T-helper 22 cell (primary cell): ENCODE measurements around the gene ASB1.

Experiments
- DNase-seq: peaks from one replicate; pipeline ENCODE4 v3.0.0-alpha.2; 2020; ENCODE audit warnings: low read depth

ASB1 gene

DNA sequence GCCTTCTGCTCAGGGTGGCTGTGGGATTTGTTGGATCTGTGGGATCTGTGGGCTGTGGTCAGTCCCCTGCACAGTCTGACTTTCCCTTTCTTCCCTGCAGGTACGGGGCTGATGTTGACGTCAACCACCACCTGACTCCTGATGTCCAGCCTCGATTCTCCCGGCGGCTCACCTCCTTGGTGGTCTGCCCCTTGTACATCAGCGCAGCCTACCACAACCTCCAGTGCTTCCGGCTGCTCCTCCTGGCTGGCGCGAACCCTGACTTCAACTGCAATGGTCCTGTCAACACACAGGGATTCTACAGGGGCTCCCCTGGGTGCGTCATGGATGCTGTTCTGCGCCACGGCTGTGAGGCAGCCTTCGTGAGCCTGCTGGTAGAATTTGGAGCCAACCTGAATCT lies 17.5 kb downstream of the ASB1 start:
- no peak for DNase-seq

DNA sequence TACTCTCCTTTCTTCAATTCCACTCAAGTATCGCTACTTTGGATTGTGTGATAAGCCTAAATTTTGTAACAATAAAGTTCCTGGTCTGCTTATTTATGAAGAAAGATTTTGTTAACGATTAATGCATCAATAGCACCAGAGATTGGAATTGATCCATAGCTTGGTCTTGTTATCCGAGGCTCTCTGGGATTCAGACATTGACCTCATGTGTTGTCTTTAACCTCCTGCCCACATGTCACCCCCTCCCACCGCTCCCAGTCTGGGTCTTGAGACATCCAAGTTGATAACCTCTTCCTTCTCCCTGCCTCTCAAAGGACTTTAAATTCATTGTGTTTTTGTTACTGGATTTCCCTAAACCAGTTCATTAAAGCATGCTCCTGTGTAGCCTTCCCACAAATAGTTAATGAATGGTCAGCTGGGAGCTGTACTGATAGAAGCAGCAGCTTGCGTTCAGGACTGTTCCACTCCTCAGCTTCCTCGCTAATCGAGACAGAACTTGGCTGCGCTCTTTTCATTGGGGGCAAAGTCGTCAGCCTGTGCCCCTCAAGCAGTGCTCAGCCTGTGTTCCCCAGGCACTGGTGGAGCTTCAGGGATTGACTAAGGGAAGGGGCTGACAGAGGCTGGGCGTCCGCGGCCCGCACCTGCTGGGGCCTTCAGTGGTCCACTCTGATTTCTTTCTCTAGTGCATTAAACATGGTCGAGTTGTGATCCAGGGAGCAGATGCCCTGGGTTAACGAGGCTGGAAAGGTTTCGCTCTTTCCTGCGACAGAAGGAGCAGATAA lies 18.9 kb downstream of the ASB1 start:
- no peak for DNase-seq

- no peak for DNase-seq
Measured at GRCh38 chr2:238446371-238446770, 19.6 kb downstream of the ASB1 start.

DNA sequence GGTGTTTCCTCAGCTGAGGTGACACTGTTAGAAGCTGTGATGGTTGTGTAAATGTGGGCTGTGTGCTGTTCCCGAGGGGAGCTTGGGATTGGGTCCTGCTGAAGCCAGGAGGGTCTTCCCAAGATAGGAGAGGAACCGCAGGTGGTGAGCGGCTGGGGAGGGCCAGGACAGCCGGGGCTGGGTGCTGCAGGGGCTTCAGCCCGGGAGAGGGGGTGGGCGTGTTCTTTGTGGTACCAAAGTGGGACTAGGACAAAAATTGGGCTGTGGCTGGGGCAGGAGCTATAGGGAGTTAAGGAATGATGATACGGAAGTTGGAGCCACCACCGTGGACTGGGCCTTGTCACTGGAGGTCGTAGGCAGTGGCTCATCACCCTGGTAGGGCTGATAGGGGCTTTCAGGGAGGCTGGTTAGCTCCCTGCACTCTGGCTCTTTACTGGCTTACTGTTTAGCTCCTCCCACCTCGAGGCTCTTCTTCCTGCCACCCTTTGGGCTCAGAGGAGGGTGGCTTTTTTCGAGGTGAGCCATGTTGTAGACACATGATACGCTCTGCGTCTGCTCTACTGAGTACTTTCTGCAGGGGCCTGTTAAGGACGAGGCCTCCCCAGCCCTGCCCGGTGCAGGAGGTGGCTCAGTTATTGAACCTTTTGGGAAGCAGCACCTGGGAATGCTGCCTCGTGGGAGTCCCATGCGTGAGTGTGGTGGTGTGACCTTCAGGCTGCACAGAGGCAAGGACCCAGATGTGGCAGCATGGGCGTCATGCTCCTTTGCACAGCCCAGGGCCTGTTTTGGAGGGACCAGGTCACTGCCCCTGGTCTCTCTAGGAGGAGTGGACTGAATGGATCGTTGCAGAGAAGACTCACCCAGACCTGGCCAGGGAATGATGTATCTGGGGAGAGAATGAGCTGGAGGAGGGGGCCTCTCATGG lies 21.6 kb downstream of the ASB1 start:
- DNase-seq: no peak

DNA sequence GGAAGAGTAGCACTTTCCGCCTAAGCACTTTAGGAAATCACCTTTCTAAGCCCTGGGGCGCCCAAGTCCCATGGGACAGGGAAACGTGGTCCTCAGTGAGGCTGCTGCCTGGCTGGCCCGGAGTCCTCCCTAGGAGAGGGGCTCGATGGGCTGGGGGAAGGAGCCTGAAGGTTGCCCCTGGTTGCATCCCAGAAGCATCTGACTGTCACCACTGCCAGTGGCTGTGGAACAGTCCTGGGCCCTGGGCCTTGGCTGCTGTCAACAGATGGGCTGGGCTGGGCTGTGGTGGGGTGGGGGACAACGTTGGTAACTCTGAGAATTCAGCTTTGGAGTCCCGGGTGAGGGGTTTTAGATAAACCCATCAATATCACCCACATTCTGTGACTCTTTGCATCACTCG lies 22.5 kb downstream of the ASB1 start:
- DNase-seq: no peak

DNA sequence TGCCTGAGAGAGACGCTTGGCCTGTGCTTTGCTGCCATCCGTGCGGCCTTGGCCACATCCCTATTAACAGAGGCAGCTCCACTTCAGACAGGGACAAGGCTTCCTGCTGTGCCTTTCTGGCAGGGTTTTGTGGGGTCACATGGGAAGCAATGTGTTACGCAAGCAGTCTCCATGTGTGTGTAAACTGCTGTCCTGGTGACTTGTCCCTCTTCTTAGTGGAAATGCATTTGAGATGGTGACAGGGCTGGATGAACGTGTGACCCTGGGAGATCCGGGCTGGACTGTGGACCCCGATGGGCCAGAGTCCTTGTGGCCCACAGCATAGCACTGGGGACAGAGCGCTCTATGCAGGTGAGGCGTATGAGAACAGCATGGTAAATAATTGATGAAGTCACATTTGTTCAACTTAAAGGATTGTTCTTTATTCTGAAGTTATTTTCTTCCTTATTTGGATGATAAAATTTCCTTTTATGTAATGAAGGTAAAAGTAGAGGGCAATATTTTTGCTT lies 23.2 kb downstream of the ASB1 start:
- no peak for DNase-seq

- no peak for DNase-seq
Measured at GRCh38 chr2:238450440-238450861, 23.7 kb downstream of the ASB1 start.

DNA sequence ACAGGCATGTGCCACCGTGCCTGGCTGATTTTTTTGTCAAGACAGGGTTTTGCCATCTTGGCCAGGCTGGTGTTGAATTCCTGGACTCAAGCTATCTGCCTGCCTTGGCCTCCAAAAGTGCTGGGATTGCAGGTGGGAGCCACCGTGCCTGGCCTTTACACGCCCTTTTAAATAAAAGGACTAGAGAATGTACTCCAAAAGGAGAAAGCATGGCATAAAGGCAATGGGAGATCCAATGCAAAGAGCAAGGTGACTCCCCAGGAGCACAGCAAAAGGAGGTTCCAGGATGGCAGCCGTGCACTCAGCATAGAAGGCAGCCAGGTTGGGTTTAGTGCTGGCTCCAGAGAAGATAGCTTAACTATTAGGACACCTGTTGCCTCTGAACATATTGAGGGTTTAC lies 27.1 kb downstream of the ASB1 start:
- no peak for DNase-seq

GRCh38 chr2:238456449-238456848 lies 29.7 kb downstream of the ASB1 start:
- DNase-seq: no peak

GRCh38 chr2:238456970-238457926 lies 30.5 kb downstream of the ASB1 start:
- no peak for DNase-seq

DNA sequence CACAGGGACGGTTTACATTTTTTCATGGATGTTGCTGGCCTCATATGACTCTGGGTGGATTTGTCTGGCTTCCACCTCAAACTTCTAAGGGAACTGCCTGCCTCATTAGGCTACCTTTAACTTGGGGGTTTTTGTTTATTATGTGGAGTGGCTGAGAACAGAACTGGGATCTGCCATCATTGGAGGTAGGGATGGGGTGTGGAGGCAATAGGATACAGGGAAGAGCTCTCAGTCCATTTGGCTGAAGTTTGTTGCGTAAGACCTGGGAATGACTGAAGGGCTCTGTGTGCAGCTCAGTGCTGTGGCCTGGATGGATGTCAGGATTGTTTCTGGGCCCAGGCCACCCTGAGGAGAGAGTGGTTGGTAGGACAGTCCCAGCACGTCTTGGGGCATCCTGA lies 31.2 kb downstream of the ASB1 start:
- no peak for DNase-seq

DNA sequence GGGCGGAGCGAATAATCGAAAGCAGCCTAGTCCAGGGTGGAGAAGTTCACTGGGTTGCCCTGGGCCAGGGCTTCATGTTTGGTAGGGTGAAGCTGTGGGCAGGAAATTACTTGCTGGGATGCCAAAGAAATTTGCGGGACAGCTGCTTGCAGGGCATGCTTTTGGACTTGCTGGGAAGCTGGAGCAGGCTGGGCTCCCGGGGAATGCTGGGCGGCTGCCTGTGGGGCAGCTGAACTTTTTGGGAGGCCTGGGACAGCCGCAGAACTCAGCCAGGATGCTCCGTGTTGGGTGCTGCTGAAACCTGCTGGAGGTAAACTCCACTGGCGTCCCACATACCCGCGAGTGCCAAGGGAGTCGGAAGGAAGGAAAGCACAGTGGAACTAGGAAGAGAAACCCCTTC lies 31.9 kb downstream of the ASB1 start:
- no peak for DNase-seq

DNA sequence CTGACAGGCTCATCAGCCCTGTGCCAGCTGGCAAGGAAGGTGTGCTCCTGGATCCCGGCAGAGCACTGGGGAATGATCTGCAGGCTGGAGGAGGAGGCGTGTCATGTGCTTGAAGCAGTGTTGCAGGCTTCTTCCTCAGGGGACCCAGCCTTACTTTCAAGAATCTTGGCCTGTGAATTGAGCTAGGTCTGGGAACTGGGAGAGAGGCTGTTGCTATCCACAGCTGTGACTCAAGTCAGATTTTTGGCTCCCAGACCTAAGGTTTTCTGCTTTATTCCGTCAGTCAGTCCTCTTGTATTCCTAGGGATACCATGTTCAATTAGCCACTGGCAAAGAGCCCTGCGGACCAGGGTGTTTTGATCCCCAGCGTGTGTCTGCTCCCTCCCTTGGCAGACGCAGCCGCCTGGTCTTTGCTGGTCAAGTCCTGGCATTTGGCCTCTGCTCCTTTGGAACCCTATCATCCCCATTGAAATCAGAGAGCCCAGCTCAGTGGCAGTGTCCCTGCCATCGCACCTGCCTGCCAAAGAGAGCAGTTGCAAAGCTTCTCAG lies 32.4 kb downstream of the ASB1 start:
- DNase-seq: no peak

DNA sequence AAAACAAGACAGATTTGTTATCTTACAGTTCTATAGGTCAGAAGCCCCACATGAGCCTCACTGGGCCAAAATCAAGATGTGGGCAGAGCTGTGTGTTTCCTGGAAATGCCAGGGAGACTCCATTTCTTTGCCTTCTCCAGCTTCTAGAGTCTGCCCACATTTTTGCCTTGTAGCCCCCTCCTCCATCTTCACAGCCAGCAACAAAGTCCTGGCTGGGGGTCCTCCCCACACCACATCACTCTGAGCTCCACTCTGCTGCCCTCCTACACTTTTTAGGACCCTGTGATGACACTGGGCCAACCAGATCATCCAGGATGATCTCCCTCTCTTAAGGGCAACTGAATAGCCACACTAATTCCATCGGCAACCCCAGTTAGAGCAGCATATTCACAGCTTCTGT lies 34.3 kb downstream of the ASB1 start:
- DNase-seq: no peak

DNA sequence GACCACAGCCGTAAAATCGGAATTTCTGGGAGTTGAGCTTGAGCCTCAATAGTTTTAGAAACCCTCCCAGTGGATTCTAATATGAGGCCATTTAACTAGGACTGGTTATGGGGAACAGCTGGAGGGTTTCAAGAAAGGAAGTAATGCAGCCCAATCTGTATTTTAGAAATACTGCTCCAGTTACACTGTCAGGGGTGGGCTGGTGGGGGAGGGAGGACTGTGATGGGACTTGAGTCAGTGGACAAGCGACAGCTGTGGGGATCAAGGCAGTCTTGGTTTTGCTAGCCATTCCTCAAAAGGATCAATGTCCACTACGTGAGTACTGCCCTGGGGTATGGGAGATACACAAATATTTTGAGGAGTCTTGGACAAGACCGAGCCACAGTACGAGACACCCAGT lies 34.8 kb downstream of the ASB1 start:
- DNase-seq: no peak

GRCh38 chr2:238461916-238462315 lies 35.2 kb downstream of the ASB1 start:
- no peak for DNase-seq

- no peak for DNase-seq
Measured at GRCh38 chr2:238462782-238463396, 36.2 kb downstream of the ASB1 start.

GRCh38 chr2:238464389-238464788 lies 37.7 kb downstream of the ASB1 start:
- DNase-seq: no peak

- DNase-seq: no peak
Measured at GRCh38 chr2:238465487-238466242, 38.9 kb downstream of the ASB1 start.

GRCh38 chr2:238466243-238466756 lies 39.6 kb downstream of the ASB1 start:
- no peak for DNase-seq
